Stimulated activated CD8-positive, alpha-beta memory T cell treated with anti-CD3 and anti-CD28 coated beads, Interleukin-4, amount 100 ng/mL, for 1 hour (primary cell): ENCODE measurements around the gene CHMP2A.

Experiments
- DNase-seq, 2 donors: peaks; one replicate each; pipeline ENCODE4 v3.0.0-alpha.2; 2020; ENCODE audit warnings: low read depth in 2 of 2, low spot score in 1 of 2

CHMP2A gene

GRCh38 chr19:58556622-58557220 lies 1.8 kb upstream of the CHMP2A start:
- DNase-seq: no peak

- DNase-seq: no peak
Measured at GRCh38 chr19:58555920-58556621, 1.2 kb upstream of the CHMP2A start.

GRCh38 chr19:58555369-58555885 lies 522 bp upstream of the CHMP2A start:
- no peak for DNase-seq

- no peak for DNase-seq
Measured at GRCh38 chr19:58553799-58554493, 959 bp downstream of the CHMP2A start.

- DNase-seq: no peak
Measured at GRCh38 chr19:58552655-58553054, 2.2 kb downstream of the CHMP2A start.

GRCh38 chr19:58551577-58552471 lies 3.1 kb downstream of the CHMP2A start:
- DNase-seq: no peak

GRCh38 chr19:58551123-58551497 lies 3.8 kb downstream of the CHMP2A start:
- DNase-seq: no peak

GRCh38 chr19:58550362-58551122 lies 4.4 kb downstream of the CHMP2A start:
- DNase-seq: no peak

GRCh38 chr19:58549664-58550361 lies 5.1 kb downstream of the CHMP2A start:
- no peak for DNase-seq

- DNase-seq: no peak
Measured at GRCh38 chr19:58548859-58549663, 5.8 kb downstream of the CHMP2A start.

GRCh38 chr19:58547323-58548312 lies 7.3 kb downstream of the CHMP2A start:
- DNase-seq: no peak

GRCh38 chr19:58546019-58546530 lies 8.8 kb downstream of the CHMP2A start:
- no peak for DNase-seq

- no peak for DNase-seq
Measured at GRCh38 chr19:58545286-58546018, 9.5 kb downstream of the CHMP2A start.

GRCh38 chr19:58544591-58545285 lies 10.2 kb downstream of the CHMP2A start:
- peak in 1 of 2 donors; percentile 60 for DNase-seq

GRCh38 chr19:58543826-58544590 lies 10.9 kb downstream of the CHMP2A start, which contains the start of gene TRIM28:
Gene TRIM28 (plus strand): TSS chr19:58544064. CDS start chr19:58544758, 694 bp downstream.
- DNase-seq: peak; percentile 100
